Measurements from ENCODE around the gene GBF1.
A peak's percentile ranks its signal among the peaks of the same experiment; 100 is the strongest.

GBF1 gene

DNA sequence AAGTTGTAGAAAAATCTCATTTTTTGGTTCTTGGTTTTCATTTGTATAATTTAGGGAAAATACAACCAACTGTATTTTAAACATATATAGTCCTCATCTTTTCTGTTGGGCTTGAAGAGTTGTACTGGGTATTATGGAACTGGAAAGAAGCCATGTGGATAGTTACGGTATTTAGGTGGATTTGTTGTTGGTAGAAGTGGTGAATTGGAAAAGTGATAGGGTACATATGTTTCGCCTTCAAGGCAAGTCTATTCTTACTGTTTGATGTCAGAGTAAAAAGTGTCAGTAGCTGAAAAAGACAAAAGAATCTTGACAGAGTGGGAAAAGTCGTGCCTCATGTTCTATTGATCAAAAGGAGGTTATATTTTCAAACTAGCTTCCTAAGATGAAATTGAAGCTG is 64.6 kb downstream of the GBF1 start:
- DNase-seq: no peak

DNA sequence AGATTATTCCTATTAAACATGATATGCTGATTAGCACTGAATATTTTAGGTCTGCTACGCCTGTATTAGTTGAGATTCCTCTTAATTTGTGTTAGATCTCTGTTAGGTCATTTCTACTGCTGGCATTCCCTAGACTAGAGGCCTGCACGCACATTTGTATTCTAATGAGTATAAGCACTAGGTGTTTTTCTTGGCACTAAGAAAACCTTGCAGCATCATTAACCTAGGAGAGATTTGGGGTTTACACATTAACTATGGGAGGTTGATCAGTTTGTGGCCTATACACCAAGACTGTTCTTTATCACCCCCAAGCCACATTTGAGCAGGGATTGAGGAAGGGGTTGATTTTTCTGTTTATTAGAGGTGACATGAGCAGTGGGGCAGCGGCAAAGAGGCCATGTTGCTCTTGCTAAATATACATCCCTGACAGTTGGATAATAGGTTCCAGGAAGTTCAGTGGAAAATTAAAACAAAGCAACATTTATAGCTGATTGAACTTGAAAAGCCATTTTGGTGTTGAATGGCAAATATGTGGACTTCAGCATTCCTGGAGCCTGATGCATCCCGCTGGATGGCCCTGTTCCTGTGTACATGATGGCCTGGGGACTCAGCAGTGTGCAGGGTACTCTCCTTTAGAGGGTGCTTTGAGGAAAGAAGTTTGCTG is 65.2 kb downstream of the GBF1 start:
- DNase-seq: no peak

DNA sequence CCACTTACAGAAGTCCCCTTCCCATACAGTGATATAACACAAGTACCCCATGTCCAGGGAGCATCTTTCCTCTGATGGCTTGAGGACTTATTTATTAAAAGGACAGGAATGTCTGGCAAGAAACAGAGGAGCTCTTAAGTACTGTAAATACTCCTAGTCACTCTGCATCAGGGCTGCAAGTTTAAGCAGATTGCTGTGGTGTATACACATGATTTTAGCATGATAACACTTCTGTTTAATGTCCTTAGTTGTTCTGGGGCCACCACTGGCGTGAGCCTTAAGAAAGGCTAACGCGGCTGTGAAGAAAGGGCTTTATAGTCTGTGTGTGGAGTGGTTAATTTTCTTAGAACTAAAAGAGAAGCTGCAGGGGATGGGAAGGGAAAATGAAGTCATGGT is 65.7 kb downstream of the GBF1 start:
- DNase-seq: no peak

DNA sequence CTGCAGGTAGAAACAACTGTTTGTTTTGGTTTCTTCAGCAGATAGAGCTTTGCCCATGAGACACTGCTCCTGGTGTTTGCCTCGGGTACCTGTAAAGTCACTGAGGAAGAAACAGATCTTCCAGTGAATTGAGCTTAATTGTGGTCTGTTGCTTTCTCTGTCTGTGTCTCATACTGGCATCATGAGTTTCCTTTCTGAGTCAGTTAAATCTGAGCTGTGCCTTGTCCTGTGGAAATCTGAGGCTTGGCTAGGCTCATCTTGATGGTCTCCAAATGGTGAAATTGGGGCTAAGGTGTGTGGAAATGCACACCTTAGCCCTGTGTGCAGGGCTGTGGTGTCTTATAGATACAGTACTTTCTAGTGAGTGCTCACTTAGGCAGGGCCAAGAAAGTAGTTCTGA is 67.4 kb downstream of the GBF1 start:
- DNase-seq: no peak

DNA sequence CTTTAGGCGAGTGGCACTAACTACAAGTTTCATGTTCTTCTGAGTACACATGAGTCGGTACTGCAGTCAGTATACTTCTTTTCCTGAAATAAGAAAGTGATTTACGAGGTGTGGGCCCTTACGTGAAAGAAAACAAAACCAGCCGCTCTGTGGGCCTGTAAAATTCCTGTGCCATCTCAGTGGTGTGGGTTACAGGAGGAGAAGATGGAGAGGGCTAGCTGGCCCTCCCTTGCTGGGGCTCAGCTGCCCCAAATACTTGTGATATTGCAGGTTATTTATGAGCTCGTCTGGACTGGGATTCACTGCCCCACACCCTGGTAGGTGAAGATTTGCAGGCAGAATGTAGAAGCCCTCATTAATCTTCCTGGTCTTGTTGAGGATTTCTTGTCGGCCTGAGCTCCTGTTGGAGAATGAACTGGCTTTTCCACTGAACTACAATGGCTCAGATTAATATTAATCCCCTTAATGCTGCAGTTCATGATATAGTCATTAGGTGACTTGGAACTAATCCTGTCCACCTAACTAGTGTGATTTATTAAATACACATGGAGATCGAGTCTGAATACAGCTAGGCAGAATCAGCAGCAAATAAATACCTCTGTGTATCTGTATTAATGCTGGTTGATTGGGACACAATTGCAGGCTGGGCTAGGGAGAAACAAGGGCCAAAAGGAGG is 68.0 kb downstream of the GBF1 start:
- DNase-seq: no peak

DNA sequence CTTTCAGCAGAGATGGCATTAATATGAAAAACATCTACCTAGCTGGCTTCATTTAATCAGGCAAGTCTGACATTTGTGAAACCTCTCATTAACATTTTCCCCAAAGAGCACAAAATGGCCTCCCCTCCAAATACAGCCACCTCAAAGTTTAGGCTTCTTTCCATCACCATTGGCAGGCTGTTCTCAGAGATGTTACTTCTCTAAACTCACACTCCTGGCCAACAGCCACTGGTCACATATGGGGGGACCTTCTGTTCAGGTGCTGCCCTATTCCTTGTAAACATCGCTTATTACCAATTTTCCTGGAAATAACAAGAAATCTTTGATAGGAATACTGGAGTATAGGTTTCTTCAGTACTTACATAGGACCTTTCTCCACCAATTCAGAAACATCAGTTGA is 69.5 kb downstream of the GBF1 start:
- no peak for DNase-seq

DNA sequence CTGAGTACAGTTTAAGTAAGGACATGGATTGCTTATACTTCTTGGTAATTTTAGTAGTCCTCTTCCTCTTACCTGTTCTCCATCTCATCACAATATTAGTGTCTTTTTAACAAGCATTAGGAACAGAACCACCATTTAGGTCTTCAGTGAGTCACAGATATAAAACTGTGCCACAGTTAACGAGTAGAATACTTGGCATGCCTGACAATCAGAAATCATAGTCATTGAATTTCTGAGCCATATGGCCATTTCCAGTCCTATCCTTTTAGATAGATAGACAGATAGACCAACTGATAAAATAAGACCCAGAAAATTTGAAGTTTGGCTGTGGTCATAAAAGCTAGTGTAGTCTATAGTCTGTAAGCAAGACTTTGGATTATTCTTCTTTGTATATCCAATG is 71.1 kb downstream of the GBF1 start:
- DNase-seq: peak; percentile 14

DNA sequence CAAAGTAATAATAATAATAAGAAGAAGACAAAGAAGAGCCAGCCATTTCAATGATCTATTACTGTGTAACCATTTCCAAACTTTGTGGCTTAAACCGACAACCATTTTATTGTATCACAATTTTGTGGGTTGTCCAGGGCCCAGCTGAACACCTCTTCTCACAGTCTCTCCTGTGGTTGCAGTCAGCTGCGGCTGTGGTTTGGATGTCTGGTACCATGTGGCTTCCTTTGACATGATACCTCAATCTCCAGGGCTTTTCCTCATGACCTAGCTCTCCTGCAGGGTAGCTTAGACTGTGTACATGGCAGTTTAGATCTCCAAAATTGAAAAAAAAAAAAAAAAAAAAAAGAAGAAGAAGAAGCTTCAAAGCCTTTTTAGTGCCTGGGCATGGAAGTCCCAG is 77.6 kb downstream of the GBF1 start:
- no peak for DNase-seq

DNA sequence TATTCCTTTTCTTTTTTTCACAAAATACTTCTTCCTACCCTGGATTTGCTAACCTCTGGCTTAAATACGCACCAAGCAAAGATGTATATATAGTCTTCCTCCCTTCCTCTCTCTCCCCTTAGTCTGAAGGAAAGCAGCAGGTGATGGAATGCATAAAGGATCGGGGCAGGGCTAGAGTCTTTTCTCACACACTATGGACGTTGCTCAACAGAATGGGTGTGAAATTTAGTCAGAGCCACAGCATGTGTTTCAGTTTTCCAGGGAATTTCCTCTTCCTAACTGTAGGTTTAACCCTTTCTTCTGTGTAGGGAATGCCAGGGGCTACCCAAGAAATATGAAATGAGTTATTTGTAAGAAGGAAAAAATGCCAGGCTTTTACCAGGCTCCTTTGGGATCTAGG is 78.7 kb downstream of the GBF1 start:
- no peak for DNase-seq

DNA sequence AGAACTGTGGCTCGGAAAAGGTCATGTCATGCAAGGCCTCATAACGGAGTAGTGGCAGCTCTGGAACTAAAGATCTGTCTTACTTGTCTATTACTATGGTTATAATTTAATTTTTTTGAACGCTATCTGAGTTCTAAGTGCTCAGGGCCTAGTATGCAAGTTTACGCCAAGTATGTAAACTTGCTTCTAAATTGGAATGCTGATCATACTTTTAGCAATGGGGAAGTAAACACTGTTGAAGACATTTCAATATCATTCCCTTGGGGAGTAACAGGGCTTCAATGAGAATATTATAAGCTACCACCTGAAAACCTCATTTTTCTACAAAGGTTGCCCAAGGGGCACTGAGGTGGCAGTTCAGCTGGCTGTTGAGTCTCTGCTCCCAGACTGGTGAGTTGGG is 80.7 kb downstream of the GBF1 start:
- DNase-seq: no peak

DNA sequence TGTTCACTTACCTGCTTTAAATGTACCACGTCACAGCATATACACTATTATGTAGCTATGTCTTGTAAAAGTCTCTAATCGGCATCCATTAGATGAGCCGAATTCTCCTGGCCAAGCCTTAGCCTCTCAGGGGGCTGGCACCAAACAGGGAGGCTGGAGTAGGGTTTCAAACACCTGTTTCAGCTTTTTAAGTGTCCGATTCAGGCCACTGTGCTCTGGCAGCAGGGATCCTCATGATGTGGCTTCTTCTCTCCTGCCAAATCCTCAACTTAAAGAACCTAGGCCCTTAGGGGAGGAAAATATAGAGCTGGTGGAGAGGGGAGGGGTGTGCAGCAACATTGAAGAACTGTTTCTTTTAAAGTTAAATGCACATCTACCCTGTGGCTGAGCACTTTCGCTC is 81.7 kb downstream of the GBF1 start:
- DNase-seq: no peak

DNA sequence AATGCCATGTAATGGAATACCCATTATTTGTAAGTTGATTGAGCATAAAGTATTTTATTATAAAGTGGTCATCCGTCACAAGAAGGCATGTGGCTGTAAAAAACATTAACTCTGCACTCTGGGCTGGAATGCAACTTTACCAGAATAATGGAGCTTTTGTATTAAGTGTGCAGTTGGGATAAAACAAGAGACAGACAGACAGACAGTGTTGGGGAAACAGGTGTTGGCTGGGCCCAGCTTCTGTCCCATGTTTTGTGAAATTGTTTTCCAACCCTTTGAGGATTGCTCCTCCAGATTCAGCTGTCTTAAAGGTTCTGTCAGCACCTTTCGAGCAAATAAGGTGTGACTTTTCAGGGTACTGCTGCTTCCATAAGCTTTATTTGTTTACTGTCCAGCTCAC is 82.3 kb downstream of the GBF1 start:
- DNase-seq: no peak

DNA sequence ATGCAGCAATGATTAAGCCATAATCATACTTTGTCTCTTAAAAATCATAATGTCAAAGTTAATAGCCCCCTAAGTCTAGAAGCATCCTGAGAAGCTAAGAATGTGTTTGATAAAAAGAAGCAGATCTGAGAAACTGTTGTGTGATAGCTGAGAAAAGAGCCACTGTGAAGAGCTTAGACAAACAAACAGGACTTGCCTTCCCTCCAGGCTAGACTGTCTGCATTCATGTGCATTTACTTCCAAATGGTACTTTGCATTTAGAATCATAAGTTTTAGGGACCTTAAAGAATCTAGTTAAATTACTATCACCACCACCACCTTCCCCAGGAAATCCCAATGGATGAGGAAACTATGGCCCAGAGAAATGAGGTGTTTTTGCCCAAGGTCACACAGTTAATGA is 87.4 kb downstream of the GBF1 start:
- DNase-seq: no peak

DNA sequence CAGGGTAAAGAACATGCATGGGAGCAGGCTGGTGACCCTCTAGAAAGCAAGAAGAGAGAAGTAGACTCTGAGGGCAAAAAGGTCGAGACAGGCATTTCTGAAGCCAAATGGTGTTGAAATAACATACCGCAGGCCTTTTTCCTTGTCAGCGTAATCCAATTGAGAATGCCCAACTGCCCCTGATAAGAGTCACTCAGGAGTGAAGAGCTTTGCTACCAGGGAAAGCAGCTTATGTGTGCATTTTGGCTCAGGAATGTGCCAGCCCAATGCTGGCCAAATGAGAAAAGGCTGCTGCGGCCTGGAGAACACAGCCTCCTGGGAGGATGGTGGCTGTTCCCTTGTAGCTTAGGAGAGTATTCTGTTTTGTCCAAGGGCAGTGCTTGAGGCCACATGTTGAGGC is 88.8 kb downstream of the GBF1 start:
- DNase-seq: no peak

DNA sequence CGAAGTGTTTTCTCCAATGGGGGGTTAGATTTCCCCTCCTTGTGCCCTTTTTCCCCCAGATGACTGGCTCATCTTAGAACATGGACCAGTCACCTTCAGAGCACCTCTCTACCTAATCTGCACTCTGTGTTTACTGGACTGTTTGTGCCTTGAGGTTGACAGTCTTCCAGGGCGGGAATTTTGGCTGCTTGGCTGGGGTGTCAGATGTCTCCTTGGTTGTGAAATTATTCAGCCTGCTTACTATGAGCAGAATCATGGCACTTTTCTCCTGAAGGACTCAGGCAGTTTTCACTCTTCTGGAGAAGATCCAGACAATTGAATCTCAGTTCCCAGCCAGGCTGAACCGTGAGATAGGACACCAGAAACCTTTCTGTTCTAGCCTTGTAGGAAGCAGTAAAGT is 89.9 kb downstream of the GBF1 start:
- DNase-seq: peak; percentile 13

DNA sequence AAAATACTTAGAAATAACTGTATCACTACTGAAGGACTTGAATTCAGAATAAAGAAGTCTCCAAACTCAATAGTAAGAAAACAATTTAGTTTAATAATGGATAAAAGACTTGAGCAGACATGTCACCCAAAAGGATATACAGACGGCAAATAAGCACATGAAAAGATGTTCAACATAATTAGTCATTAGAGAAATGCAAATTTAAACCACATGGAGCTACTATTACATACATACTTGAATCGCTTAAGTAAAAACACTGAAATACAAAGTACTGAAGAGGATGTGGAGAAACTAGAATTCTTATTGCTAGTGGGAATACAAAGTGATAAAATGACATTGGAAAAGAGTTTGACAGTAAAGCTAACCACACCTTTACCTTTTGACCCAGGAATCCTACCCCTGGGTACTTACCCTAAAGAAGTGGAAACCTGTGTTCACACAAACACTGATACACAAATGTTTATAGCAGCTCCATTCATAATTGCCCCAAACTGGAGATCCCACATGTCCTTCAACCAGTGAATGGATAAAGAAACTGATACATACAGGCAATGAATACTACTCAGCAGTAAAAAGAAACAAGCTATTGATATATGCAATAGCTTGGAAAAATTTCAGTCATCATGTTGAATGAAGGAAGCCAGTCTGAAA is 95.8 kb downstream of the GBF1 start:
- DNase-seq: no peak

DNA sequence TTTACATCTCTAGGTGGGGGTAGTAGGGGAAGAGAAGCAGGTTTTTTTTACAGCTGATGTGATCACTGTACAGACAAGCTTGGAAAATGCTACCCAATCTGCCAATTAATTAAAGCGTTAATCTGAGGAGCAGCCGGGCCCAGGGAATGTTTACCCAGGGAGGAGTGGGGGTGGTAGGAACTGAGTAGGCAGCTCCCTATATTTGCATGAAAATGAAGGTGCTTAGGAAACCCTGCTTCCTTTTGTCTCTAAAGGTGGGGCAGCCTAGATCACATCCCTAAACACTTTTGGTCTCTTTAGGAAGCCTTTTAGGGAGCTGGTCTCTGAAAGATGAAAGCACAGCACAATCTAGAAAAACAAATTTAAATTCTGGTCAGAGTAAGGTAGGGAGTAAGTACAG is 97.1 kb downstream of the GBF1 start:
- DNase-seq: no peak

DNA sequence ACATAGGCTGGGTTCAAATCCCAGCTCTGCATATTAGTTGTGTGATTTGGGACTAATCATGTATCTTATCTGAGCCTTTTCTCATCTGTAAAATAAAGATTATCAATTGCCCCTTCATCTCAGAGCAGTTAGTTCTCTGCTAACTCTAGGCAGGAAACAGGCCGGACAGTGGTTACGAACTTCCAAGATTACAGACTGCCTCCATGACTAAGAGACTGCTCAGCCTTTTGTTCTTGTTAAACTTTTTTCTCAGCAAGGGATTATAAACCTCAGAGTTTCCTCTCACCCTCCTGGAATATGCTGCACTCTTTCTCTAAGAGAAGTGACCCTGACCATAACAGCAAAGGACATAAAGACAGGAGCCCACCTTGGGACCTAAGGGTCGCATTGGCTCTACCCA is 97.6 kb downstream of the GBF1 start:
- DNase-seq: no peak

DNA sequence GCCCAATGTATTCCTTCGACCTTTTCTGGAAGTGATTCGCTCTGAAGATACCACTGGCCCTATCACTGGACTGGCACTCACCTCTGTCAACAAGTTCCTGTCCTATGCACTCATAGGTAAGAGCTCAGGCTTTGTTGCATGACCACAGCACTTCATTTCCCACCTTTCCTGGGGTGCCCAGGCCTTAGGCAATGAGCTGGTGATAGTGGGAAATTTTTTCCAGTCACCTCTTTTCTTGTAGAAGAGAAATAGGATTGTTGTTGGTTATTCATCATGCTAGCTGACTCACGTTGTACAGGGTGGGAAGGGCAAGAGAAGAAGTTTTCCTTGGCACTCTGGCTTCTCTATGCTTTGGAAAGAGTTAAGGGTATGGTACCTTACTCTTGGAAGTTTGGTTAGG is 98.7 kb downstream of the GBF1 start:
- DNase-seq: no peak

DNA sequence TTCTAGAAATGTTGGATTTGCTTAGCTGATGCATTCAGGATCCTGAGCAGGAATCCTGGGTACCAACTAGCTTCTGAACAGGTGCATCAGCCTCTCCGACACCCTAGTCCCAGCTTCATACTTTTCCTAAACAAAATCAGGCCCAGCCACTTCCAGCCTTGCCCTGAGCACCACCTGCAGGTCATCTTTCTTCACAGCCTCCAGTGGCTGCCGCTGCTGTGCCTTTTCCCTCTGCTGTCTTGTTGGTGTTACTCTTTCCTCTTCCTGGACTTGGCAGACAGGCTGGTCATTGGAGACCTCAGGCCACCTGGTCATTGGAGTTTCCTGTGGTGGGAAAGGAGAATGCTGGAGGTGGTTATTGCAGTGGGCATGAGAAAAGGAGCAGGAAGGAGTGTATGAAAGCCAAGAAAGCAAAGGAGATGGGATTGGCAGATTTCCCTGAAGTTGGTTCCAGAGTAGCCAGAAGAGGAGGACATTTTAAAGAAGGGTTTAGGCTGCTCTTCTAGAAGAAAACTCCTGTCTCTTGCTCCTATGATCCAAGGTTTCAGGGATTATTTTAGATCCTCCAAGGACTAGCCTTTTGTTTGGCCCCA is 102.0 kb downstream of the GBF1 start:
- no peak for DNase-seq

DNA sequence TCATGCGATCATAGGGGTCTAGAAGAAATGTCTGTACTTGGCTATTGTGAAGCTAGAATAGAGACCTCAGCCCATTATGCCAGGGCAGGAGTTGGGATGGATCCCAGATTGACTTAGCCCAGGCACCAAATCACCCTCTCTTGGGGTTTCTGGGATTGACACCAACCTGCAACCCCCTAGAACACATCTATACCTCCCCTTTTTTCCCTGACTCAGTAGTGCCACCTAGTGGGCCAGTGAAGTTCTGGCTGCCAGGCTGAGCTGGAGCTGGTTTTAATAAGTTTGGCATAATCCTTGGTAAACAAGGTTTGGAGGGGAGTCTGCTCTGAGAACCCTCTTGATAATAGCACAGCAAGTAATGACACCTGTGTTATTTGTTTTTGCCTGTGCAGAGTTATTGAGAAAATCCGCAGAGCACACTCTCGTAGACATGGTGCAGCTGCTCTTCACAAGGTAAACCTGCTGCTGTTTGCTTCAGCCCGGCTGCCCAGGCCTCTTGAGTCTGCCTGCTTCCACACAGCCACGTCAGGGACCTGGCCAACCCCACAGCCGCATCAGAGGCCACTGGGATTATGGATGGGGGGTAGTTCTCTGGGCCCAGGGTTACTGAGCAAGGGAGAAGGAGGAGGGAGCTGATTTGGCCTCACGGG is 106.9 kb downstream of the GBF1 start:
- peak; percentile 1 for DNase-seq

DNA sequence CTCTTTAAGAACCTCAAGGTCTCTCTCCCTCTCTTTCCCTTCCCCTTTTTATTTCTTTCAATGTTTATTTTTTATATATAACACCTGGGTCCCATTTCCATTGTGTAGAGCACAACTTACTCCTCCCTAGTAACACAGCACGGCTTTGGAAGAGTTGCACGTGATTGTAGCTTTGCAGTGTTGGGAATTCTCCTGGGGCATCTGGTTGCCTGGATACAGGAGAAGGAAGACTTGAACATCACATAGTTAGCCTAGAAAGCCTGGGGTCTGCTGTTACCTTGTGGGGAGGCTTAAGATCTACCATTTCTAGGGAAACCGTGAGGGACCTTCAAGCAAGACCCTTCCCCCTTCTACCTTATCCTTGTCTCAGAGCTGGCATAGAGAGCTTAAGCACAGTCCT is 109.1 kb downstream of the GBF1 start:
- DNase-seq: no peak

DNA sequence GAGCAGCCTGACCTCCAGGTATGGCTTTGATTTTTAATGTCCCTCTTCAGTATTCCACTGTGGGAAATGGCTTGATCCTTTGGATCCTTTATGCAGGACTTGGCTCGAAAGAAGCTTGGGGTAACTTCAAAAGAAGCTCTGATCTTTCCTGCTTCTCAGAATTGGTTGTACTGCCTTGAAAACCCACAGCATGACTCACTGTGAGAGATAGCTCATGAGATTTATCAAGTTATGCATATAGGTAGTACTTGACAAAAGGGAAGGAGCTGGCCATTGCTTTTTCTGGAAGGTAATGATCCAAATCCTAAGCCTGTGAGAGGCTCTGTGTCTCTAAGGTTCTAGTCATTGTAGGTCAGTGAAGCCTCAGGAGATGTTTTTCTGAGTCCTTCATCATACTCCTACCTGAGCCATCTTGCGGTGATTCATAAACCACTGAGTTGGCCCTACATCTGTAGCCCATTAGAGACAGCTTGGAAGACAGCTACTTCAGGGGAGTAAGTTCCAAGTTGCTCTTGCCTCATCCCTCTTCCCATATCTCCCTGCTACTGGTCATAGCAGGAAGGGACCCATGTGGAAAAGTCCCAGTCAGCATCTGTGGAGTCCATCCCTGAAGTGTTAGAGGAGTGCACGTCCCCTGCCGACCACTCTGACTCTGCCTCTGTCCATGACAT is 113.5 kb downstream of the GBF1 start:
- DNase-seq: no peak

Measured in NCI-H446 treated with DMSO at 0.1 percent for 48 hours (cell line).